Activated T-cell treated with anti-CD3 and anti-CD28 coated beads for 48 hours (primary cell): ENCODE data around the gene GRID1.
"Not testable (repeated sequence)": the region's sequence is repeated elsewhere in the genome, so short reads cannot be mapped to it uniquely, and the experiment has no call there.

Experiments
- DNase-seq: peaks from one replicate; pipeline ENCODE4 v3.0.0-alpha.2; 2020; ENCODE audit warnings: low read depth

Gene GRID1

GRCh38 chr10:86188796-86189558 is 177.6 kb downstream of the GRID1 start:
- DNase-seq = no peak

GRCh38 chr10:86188326-86188725 is 178.3 kb downstream of the GRID1 start:
- no peak for DNase-seq

- DNase-seq = no peak
These were observed 178.9 kb downstream of the GRID1 start for GRCh38 chr10:86187499-86188239.

- DNase-seq = no peak
These were observed 180.0 kb downstream of the GRID1 start for GRCh38 chr10:86186633-86187032.

- DNase-seq = no peak
These were observed 184.0 kb downstream of the GRID1 start for GRCh38 chr10:86182595-86182994.

GRCh38 chr10:86182150-86182549 is 184.4 kb downstream of the GRID1 start:
- no peak for DNase-seq

GRCh38 chr10:86180861-86181260 is 185.7 kb downstream of the GRID1 start:
- DNase-seq = no peak

- no peak for DNase-seq
These were observed 186.6 kb downstream of the GRID1 start for GRCh38 chr10:86179961-86180360.

- DNase-seq = no peak
These were observed 187.5 kb downstream of the GRID1 start for GRCh38 chr10:86179153-86179524.

GRCh38 chr10:86178401-86179152 is 188.0 kb downstream of the GRID1 start:
- no peak for DNase-seq

GRCh38 chr10:86177537-86178155 is 188.9 kb downstream of the GRID1 start:
- DNase-seq = no peak

GRCh38 chr10:86176850-86177536 is 189.6 kb downstream of the GRID1 start:
- no peak for DNase-seq

GRCh38 chr10:86175476-86175875 is 191.1 kb downstream of the GRID1 start:
- not testable (repeated sequence) for DNase-seq

GRCh38 chr10:86172301-86172700 is 194.3 kb downstream of the GRID1 start:
- DNase-seq = no peak

GRCh38 chr10:86170255-86171108 is 196.1 kb downstream of the GRID1 start:
- no peak for DNase-seq

- DNase-seq = no peak
These were observed 196.9 kb downstream of the GRID1 start for GRCh38 chr10:86169506-86170254.

GRCh38 chr10:86169066-86169465 is 197.5 kb downstream of the GRID1 start:
- no peak for DNase-seq

- DNase-seq = no peak
These were observed 198.3 kb downstream of the GRID1 start for GRCh38 chr10:86168256-86168655.

GRCh38 chr10:86167762-86168128 is 198.8 kb downstream of the GRID1 start:
- DNase-seq = no peak

GRCh38 chr10:86167121-86167761 is 199.4 kb downstream of the GRID1 start:
- no peak for DNase-seq
